Adrenal gland (tissue), 12 donors: ENCODE measurements around the gene LPP. TPM values are rescaled to one million over a fixed set of nuclear protein-coding genes. Genes with fewer than 3 reads are reported as not detected.

Source experiments
- DNase-seq, 7 donors: peaks; one replicate each; pipeline ENCODE4 v3.0.0-alpha.2; 2019 to 2020
- H3K27ac ChIP-seq, 5 donors: fragments of 200-600 bp; sonication (generic) in 4 of 5; 1 replicate in 3 of 5; 2 replicates in 2 of 5; pipeline versions ENCODE4 v1.5.1 to v1.8.0; 2016 to 2020; ENCODE audit warnings: mild to moderate bottlenecking in 1 of 5
- H3K27me3 ChIP-seq: fragments of 200-600 bp; 2 replicates; pipeline ENCODE4 v1.8.0; 2021
- H3K36me3 ChIP-seq, 2 donors: fragments of 200-600 bp; replicated peaks in 1 of 2; 1 replicate in 1 of 2; 2 replicates in 1 of 2; pipeline versions ENCODE4 v1.5.1 to v1.8.0; 2018 to 2022
- H3K4me1 ChIP-seq, 2 donors: fragments of 200-600 bp; replicated peaks in 1 of 2; 1 replicate in 1 of 2; 2 replicates in 1 of 2; pipeline versions ENCODE4 v1.5.1 to v1.8.0; 2018 to 2021
- H3K4me3 ChIP-seq, 4 donors: fragments of 200-600 bp; sonication (generic) in 3 of 4; one replicate each; pipeline ENCODE4 v1.5.1; 2016 to 2018
- H3K9me3 ChIP-seq, 3 donors: fragments of 200-600 bp; sonication (generic) in 1 of 3; replicated peaks in 1 of 3; 1 replicate in 2 of 3; 2 replicates in 1 of 3; pipeline versions ENCODE4 v1.5.1 to v1.8.0; 2016 to 2021
- POLR2A ChIP-seq, 2 donors: fragments of 450-650 bp; IDR thresholded peaks; one replicate each; pipeline ENCODE4 v1.6.1; 2017; ENCODE audit warnings: antibody characterized with exemption in 2 of 2, mild to moderate bottlenecking in 2 of 2, moderate library complexity in 1 of 2
- WGBS, 4 donors: extraction: QIAGEN DNeasy Blood & Tissue Kit in 2 of 4; methylation state at CpG; one replicate each; pipeline versions ENCODE4 v1.1.5 to v1.1.7; 2013 to 2017; 5-methylcytosine and 5-hydroxymethylcytosine counted together
- intact Hi-C, 2 donors: fragments of 100-400 bp; cut with DNase I; formaldehyde crosslinking; loops; one replicate each; pipeline versions ENCODE4 v1.14.1 to v1.15.0; 2022 to 2023
- polyA plus RNA-seq, 3 donors: library from polyadenylated mRNA; stranded (reverse); fragments of 200-250 nt in 2 of 3; fragments of 350-450 nt in 1 of 3; fragmentation: Illumina TruSeq in 1 of 3; extraction: RNeasy Lipid Tissue Mini Kit (QIAGEN cat#74804) in 1 of 3; gene quantifications; one replicate each; pipeline ENCODE4 v1.2.3, GENCODE V29; 2013 to 2014
- total RNA-seq, 9 donors: library from RNA; depleted of rRNA in 4 of 9; stranded (reverse); fragments of >200 nt in 4 of 9; fragments of 120-200 nt in 1 of 9; fragmentation: NEBNext Ultra II Directional in 1 of 9; extraction: Animal tissue kit (Norgen Biotek cat#: 25700) in 1 of 9; gene quantifications; one replicate each; pipeline versions ENCODE4 v1.1.0 to v1.2.4, GENCODE V29; 2013 to 2023
- TF ChIP-seq, protein P1 (sequence below), 6 experiments: fragments of 450-650 bp in 4 of 6; fragments of 200-600 bp in 2 of 6; sonication (generic) in 1 of 6; IDR thresholded peaks; 1 replicate in 5 of 6; 2 replicates in 1 of 6; pipeline versions ENCODE4 v1.5.1 to v1.8.0; 2016 to 2021; ENCODE audit warnings: antibody characterized with exemption in 6 of 6, mild to moderate bottlenecking in 2 of 6, moderate library complexity in 1 of 6
- donor health status: healthy with polysubstance abuse.
- donor health status: Bipolar disorder and iron deficiency.
- donor health status: DM: yes; HTN: yes; CAD: no.
- donor health status: DM: no; HTN: no; CAD: no.
- donor health status: DM: no; HTN: no; CAD: no.
- donor health status: DM: yes; HTN: yes; CAD: no.

The LPP gene
- total and polyA plus RNA-seq, 12 donors: 7.0 to 170 (median 101) TPM

DNA sequence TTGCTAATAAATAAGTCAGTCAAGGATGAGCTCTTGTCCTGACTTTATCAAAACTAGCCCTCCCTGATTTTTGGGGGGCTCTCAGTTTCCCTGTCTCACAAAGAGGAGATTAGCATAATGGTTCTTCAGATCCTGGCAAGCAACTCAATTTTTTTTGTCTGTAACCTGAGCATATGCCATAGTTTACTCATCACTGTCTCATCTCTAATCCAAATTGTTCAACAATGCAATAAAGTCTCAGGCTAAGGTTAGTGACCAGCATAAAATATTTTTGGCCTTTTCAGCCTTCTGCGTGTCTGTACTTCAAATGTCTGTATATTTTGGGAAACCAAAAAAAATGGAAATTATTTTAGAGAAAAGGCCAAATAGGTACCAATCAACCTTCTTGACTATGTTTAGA lies 552.2 kb downstream of the LPP start:
- Histone ChIP-seq H3K27me3 (no peaks in the 10 kb centered on the region), H3K9me3 (no peaks in the 10 kb centered on the region), H3K36me3 (no peaks in the 10 kb centered on the region), H3K4me1 (peaks cover 12 to 43% of the 10 kb centered on the region in 2 donors), H3K27ac (no peak overlapping the region), H3K4me3 (no peak overlapping the region)
- 78 to 97% (median 87%) methylated on average over 1 of the region's 1 CpG for WGBS, 4 donors
- DNase-seq: no peak
- intact Hi-C loops: no loop called here
- TF ChIP-seq POLR2A (IDR thresholded peaks at IDR 0.05): no peak
- TF ChIP-seq, protein P1, sequence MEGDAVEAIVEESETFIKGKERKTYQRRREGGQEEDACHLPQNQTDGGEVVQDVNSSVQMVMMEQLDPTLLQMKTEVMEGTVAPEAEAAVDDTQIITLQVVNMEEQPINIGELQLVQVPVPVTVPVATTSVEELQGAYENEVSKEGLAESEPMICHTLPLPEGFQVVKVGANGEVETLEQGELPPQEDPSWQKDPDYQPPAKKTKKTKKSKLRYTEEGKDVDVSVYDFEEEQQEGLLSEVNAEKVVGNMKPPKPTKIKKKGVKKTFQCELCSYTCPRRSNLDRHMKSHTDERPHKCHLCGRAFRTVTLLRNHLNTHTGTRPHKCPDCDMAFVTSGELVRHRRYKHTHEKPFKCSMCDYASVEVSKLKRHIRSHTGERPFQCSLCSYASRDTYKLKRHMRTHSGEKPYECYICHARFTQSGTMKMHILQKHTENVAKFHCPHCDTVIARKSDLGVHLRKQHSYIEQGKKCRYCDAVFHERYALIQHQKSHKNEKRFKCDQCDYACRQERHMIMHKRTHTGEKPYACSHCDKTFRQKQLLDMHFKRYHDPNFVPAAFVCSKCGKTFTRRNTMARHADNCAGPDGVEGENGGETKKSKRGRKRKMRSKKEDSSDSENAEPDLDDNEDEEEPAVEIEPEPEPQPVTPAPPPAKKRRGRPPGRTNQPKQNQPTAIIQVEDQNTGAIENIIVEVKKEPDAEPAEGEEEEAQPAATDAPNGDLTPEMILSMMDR (IDR thresholded peaks at IDR 0.05): no peak

DNA sequence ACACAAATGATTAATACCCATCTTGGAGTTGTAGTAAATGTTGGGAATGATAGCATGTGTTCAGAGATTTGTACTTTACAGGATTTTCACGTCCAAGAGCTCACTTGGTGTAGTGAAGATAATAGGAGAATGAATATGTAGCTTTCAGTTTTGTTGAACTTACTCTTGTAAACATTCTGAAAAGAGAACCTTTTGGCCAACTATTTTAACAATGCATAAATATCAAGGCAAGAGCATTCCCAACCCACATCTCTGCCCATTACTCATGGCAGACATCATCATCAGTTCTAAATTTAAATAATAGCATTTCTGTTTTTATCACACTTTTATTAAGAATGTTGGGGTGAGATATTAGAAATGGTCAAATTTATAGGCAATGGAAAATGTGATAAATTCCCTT lies 552.6 kb downstream of the LPP start:
- intact Hi-C loops: no loop called here
- peaks cover 12 to 43% of the 10 kb centered on the region in 2 donors for H3K4me1 ChIP-seq
- no peaks in the 10 kb centered on the region for H3K27me3 ChIP-seq
- no peaks in the 10 kb centered on the region for H3K36me3 ChIP-seq
- TF ChIP-seq, protein P1 (IDR thresholded peaks at IDR 0.05): no peak
- no peak for TF ChIP-seq POLR2A (IDR thresholded peaks at IDR 0.05)
- H3K4me3 ChIP-seq: no peak overlapping the region
- H3K27ac ChIP-seq: no peak overlapping the region
- WGBS, 4 donors: 71 to 96% (median 83%) methylated on average over 1 of the region's 1 CpG
- no peaks in the 10 kb centered on the region for H3K9me3 ChIP-seq
- DNase-seq: no peak

DNA sequence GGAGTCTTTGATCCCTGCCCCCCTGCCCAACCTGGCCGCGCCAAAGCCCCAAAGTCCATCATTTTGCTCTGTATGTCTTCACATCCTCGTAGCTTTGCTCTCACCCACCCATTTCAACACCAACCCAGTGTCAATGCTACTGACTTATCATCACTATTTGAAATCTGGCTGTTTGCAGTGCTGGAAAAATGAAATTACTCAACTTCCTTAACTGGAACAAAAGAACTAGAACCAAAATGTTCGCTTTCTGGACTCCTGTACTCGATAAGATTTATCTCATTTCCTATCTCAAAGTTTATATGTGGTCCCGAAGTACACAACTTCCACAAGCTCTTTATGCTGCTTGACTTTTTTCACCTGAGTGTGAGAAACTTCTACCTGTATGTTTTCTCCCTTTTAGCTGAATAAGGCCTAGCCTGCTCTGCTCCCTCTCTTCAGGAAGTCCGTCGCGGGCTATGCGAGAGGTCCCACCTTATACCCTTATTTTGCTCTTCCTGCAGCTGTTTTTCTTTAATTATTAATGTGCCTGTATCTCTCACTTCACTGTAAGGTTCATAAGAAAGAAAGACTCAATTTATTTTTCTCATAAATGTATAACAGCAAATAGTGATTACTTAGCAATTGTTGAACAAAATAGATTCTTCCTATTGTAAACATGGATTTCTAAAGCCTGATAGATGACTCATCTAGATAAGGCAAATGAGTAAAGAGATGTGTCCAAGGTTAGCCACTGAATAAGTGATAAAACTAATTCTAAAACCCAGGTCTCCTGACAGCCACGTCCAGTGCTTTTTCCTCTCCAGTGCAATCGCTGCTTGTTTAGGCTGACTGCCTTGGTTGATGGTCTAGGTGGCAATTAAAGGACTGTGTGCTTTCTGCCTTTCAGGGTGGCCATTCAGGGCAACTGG lies 553.7 kb downstream of the LPP start:
- peaks cover 12 to 46% of the 10 kb centered on the region in 2 donors for H3K4me1 ChIP-seq
- intact Hi-C loops: no loop called here
- H3K27me3 ChIP-seq: no peaks in the 10 kb centered on the region
- no peak for TF ChIP-seq POLR2A (IDR thresholded peaks at IDR 0.05)
- TF ChIP-seq, protein P1 (IDR thresholded peaks at IDR 0.05): no peak
- no peaks in the 10 kb centered on the region for H3K9me3 ChIP-seq
- 74 to 81% (median 80%) methylated on average over 12 of the region's 12 CpGs for WGBS, 4 donors
- H3K27ac ChIP-seq: peak overlapping the region in 3 of 5 donors; percentile 50 to 64 (median 56)
- DNase-seq: peak in 4 of 7 donors; percentile 24 to 56 (median 53)
- H3K4me3 ChIP-seq: no peak overlapping the region
- H3K36me3 ChIP-seq: no peaks in the 10 kb centered on the region

DNA sequence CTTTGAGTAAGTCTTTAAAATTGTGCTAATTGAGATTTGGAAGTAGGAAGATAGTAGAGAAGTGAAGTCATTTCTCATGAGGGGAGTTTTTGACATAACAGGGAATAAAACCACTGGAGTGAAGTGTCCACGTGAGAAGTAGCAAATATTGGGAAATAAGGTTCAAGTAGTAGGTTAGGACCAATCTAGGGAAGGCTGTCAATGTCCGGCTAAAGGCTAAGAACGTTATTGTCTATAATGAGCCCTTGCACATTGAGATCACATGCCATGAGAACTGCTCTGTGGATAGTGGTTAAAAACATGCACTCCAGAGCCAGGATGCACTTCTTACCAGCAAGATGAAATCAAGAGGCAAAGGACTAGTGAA lies 557.9 kb downstream of the LPP start:
- DNase-seq: no peak
- no peaks in the 10 kb centered on the region for H3K36me3 ChIP-seq
- TF ChIP-seq, protein P1 (IDR thresholded peaks at IDR 0.05): no peak
- no peak for TF ChIP-seq POLR2A (IDR thresholded peaks at IDR 0.05)
- intact Hi-C loops: no loop called here
- 69 to 89% (median 75%) methylated on average over 3 of the region's 3 CpGs for whole genome bisulfite sequencing, 4 donors
- H3K27me3 ChIP-seq: no peaks in the 10 kb centered on the region
- no peak overlapping the region for H3K4me3 ChIP-seq
- H3K4me1 ChIP-seq: peaks cover 21 to 45% of the 10 kb centered on the region in 2 donors
- H3K27ac ChIP-seq: peak overlapping the region in 1 of 5 donors; percentile 61
- H3K9me3 ChIP-seq: no peaks in the 10 kb centered on the region
